NCI-H345 treated with DMSO at 0.1 percent for 48 hours (cell line): ENCODE data around the gene SH2B2.
"Not testable (repeated sequence)": the region's sequence is repeated elsewhere in the genome, so short reads cannot be mapped to it uniquely, and the experiment has no call there.

Experiments
- DNase-seq: peaks from one replicate; lab custom pipeline; 2025; ENCODE audit not compliant: unreplicated experiment; lab: John Stamatoyannopoulos, UW

The SH2B2 gene

DNA sequence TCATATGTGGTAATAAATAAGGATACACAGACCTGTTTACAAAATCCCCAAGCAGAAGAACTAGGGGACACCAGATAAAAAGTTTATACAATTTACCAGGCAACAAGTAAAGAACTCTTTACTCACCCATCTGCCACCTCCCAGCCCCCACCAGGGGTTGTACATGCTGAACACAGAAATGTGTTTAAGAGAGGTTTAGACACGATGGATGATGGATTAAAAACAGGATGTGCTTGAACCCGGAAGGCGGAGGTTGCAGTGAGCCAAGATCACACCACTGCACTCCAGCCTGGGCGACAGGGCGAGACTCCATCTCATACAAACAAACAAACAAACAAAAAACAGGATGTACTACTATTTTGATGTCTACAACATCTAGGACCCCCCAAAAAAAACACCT lies 42.2 kb downstream of the SH2B2 start:
- not testable (repeated sequence) for DNase-seq

DNA sequence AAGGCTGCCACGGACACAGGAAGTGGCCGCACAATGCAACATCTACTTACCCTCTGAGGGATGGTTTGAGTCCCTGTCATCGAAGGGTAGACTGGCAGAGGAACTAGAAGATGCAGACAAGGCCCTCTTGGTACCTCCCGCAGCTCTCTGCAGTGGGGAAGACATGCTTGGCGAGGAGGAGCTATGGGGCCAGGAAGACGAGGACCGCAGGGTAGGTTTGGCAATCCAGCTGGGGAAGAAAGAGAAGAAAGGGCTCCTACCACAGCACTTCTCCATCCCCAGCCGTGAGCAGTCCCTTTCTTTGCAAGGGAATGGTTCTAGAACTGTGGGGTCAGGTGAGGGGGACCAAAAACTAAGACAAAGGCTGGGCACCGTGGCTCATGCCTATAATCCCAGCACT lies 42.7 kb downstream of the SH2B2 start:
- DNase-seq, result not testable (repeated sequence)

DNA sequence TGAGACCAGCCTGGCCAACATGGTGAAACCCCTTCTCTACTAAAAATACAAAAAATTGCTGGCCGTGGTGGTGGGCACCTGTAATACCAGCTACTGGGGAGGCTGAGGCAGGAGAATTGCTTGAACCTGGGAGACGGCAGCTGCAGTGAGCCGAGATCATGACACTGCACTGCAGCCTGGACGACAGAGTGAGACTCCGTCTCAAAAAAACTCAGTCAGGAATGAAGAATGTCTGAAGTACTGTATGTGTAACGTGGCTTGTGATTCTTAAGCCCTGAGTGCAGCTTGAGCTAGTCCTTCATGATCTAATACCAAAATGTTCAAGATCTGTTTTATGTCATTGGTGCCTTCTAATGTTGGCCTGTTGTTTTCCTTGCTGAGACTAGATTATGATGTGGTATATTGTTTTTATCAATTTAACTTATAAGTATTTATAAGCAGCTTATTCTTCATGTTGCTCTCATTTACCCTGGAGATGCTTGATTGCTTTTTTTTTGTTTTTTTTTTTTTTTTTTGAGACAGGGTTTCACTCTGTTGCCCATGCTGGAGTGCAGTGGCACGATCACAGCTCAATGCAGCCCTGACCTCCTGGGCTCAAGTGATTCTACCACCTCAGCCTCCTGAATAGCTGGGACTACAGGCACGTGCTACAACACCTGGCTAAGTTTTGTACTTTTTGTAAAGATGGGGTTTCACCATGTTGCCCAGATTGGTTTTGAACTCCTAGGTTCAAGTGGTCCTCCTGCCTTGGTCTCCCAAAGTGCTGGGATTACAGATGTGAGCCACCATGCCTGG lies 44.2 kb downstream of the SH2B2 start:
- not testable (repeated sequence) for DNase-seq

DNA sequence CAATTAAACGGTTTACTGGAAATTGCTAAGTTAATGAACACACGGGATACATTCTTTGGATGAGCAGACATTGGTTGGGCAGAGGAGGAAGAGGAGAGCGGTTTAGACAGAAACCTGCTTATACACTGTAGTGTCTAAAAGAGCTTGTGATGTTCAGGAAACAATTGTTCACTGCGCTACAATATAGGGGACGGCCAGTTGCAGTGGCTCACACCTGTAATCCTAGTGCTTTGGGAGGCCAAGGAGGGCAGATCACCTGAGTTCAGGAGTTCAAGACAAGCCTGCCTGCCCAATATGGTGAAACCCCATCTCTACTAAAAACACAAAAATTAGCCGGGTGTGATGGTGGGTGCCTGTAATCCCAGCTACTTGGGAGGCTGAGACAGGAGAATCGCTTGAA lies 48.9 kb downstream of the SH2B2 start:
- not testable (repeated sequence) for DNase-seq

DNA sequence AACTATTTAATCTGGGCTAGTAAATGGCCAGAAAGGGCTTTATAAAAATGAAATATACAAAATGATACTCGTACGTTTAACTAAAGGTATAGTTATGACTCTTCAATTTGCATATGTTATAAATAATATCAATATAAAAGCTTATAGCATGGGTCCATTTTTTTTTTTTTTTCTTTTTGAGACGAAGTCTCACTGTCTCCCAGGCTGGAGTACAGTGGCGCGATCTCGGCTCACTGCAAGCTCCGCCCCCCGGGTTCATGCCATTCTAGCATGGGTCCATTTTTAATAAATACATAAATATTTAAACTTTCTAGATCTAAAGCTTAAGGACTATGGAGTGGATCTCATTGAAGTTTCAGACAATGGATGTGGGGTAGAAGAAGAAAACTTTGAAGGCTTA lies 50.3 kb downstream of the SH2B2 start:
- not testable (repeated sequence) for DNase-seq

DNA sequence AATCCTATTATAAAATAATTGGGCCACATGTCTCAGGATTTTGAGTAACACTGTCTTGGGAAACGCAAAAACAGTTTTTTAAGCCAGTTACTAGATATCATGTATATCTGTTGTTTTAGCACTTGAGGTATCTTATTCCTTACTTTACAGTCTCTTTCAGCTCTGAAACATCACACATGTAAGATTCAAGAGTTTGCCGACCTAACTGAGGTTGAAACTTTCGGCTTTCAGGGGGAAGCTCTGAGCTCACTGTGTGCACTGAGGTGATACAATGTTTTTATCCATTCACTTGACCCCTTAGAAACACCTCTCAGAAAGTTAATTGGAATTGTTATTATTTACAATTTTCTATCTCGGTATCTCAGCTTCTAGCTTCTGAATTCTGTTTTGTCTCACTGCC lies 50.8 kb downstream of the SH2B2 start:
- DNase-seq, result not testable (repeated sequence)

DNA sequence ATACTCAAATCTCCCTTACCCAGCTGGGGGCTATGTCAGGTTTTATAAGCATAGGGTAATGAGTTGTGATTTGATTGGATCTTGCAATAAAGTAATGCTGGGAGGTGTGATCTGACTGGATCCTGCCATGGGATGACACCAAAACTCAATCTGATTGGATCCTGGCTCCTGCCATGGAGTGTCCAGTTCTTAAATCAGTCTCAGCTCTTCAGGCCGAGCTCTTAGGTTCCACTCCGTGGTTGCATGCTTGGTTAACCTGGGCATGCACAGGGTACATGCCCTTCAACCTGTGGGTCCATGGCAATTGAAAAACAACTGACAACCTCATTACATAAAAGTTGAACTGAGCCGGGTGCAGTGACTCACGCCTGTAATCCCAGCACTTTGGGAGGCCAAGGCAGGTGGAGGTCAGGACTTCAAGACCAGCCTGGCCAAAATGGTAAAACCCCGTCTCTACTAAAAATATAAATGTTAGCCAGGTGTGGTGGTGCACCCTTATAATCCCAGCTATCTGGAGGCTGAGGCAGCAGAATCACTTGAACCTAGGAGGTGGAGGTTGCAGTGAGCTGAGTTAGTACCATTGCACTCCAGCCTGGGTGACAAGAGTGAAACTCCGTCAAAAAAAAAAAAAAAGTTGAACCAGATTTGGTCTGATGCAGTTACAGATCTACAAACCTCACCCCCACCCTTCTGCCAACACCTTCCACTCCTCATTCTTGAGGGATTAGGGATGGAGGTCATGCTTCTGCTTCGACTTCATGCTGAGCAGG lies 54.1 kb downstream of the SH2B2 start:
- not testable (repeated sequence) for DNase-seq

DNA sequence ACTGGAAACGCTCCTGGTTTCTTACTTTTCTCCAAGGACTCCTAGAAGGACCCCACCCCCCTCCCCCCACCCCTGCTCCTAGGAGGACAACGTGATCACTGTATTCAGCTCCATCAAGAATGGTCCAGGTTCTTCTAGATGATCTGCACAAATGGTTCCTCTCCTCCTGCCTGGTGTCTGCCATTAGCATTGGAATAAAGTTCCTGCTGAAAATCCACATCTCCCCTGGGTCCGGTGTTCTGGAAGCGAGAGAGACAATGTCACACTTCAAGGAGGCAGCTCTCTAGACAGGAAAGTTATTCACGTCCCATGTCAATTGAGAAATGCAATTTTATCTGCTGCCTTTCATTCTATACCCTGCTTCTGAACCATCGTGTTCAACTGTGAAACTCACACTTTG lies 60.3 kb downstream of the SH2B2 start:
- not testable (repeated sequence) for DNase-seq

DNA sequence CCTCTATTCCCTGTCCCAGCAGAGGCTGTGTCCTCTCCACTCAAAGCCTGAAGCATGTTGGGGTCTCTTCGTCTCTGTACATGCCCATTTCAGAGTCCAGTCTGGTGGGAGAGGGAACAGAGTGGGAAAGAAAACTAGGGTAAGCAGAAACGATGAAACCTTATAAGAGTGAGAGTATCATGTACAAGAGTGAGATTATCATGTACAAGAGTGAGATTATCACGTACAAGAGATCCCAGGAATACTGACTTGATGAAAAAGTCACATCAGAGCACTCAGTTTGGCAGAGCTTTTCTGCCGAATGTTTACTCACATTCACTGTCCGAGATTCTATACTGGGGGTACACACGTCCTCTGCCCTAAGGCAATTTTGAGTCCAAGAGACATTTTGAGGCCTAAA lies 69.7 kb downstream of the SH2B2 start, which contains the start of gene SPDYE6:
Gene SPDYE6, minus strand, starts transcription at position 101 of the 400 bp plus-strand sequence. CDS start 421 bp downstream, outside the sequence.
- not testable (repeated sequence) for DNase-seq

DNA sequence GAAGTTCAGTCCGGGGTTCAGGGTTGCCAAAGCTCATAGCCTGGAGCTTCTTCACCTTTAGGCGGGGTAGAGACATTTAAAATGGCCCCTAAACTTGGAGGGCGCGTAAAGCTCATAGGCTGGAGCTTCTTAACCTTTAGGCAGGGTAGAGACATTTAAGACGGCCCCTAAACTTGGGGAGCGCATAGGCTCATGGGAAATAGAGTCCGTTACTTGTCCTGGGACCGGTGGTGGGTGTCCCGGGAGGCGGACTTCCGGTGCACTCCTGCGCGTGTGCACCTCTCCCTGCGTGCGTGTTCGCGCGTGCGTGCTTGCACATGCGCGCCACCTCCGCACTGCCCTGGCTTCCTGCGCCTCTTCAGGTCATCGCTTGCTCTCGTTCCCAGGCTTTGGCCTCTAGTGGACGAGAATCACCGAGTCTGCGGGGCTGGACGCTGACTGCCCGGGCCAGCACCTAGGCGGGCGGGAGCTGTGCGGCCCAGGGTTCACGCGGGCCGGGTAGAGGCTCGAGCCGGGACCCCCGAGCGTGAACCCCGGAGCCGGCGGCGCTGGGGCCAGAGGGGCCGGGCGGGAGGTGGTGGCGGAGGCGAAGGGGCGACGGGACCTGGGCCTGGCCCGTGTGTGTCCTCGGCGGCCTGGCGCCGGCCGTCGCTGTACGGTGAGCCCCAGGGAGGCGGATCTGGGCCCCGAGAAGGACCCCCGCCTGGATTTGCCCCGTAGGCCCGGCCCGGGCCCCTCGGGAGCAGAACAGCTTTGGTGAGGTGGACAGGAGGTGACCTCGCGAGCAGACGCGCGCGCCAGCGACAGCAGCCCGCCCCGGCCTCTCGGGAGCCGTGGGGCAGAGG lies 77.1 kb downstream of the SH2B2 start:
- peak; percentile 92 for DNase-seq

DNA sequence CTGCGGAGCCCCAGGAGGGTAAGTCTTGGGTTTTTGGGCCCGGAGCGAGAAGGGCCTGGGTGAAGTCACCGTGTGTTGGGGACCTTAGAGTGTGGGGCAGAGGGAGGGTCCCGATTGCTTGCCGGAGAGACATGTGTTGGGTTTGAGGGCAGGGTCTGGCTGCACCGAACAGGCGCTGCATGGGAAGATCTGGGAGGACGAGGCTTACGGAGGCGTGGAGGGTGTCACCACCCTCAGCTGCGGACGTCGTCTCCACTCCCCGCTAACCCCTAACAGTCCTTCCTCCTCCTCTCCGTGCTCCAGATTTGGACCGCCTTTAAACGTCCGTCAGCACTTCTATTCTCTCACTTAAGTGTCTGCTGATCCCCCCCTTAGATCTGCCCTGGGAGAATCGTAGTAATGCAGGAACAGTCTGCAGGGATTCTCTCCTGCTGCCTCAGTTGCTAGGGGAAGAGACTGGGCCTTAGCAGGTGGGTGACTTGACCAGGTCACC lies 77.8 kb downstream of the SH2B2 start:
- not testable (repeated sequence) for DNase-seq

DNA sequence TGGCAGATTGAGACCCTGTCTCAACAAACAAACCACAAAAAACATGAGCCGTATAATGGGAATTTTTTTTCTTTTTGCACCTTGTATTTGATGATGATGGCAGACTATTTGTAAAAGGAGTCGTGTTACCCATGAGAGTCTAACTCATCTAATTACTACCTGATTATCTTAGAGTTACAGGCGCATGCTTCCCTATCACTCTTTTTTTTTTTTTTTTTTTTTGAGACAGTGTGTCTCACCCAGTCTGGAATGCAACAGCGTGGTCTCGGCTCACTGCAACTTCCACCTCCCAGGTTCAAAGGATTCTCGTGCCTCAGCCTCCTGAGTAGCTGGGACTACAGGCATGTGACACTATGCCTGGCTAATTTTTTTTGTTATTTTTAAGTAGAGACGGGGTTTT lies 78.7 kb downstream of the SH2B2 start:
- not testable (repeated sequence) for DNase-seq

DNA sequence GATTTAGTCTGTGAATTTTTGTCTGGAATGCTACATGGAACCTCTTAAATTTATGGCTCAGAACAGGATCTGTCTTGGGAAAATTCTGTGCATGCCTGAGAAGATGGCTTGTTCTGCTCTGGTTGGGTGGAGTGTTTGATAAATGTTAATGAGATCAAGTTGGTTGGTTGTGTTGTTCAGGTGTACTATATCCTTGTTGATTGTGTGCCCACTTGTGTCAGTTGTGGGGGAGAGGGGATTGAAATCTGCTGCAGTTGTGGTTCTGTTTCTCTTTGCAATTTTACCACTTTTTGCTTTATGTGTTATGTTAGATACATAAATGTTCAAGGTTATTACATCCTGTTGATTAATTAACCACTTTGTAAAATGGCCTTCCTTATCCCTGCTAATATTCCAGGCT lies 83.4 kb downstream of the SH2B2 start:
- DNase-seq, result not testable (repeated sequence)
